Measurements from ENCODE around the gene MAP3K2.

DNA sequence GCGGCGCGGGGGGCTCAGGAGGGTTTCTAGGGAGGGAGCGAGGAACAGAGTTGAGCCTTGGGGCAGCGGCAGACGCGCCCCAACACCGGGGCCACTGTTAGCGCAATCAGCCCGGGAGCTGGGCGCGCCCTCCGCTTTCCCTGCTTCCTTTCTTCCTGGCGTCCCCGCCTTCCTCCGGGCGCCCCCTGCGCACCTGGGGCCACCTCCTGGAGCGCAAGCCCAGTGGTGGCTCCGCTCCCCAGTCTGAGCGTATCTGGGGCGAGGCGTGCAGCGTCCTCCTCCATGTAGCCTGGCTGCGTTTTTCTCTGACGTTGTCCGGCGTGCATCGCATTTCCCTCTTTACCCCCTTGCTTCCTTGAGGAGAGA lies 35.7 kb upstream of the MAP3K2 start:
- TF ChIP-seq POLR2A (IDR thresholded peaks at IDR 0.05): no peak
- TF ChIP-seq, protein P1, sequence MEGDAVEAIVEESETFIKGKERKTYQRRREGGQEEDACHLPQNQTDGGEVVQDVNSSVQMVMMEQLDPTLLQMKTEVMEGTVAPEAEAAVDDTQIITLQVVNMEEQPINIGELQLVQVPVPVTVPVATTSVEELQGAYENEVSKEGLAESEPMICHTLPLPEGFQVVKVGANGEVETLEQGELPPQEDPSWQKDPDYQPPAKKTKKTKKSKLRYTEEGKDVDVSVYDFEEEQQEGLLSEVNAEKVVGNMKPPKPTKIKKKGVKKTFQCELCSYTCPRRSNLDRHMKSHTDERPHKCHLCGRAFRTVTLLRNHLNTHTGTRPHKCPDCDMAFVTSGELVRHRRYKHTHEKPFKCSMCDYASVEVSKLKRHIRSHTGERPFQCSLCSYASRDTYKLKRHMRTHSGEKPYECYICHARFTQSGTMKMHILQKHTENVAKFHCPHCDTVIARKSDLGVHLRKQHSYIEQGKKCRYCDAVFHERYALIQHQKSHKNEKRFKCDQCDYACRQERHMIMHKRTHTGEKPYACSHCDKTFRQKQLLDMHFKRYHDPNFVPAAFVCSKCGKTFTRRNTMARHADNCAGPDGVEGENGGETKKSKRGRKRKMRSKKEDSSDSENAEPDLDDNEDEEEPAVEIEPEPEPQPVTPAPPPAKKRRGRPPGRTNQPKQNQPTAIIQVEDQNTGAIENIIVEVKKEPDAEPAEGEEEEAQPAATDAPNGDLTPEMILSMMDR (IDR thresholded peaks at IDR 0.05): no peak
